WTC11 (cell line): ENCODE results near the gene EVI5L. TPM values are rescaled to one million over a fixed set of nuclear protein-coding genes. Genes with fewer than 3 reads are reported as not detected.

Experiments used
- ATAC-seq: fragments of 200-7000 bp; cut with Tn5 transposase; 2 replicates; pipeline ENCODE4 v1.10.0; 2021; ENCODE audit warnings: mild to moderate bottlenecking, moderate library complexity
- Bru-seq: library from RNA; stranded (reverse); fragments of 400-500 nt; gene quantifications from one replicate; lab custom pipeline; 2021; lab: Mats Ljungman, UMichigan
- CTCF ChIA-PET: fragments of 300-600 bp; sonication (Branson Sonifier 250); formaldehyde crosslinking; loops from one replicate; lab custom pipeline; 2021; ENCODE audit warnings: antibody characterized with exemption; lab: Charles Lee
- POLR2A ChIA-PET: fragments of 350-600 bp; sonication (Branson Sonifier 250); formaldehyde crosslinking; loops from one replicate; lab custom pipeline; 2021; ENCODE audit warnings: antibody characterized with exemption; lab: Charles Lee
- DNase-seq: peaks from one replicate; pipeline ENCODE4 v3.0.0; 2021; ENCODE audit warnings: low spot score
- H3K27ac Mint-ChIP-seq: 2 replicates; pipeline ENCODE4 v1.8.0; 2021; ENCODE audit warnings: mixed read lengths
- H3K27me3 Mint-ChIP-seq: 2 replicates; pipeline ENCODE4 v1.8.0; 2021; ENCODE audit warnings: low read depth, mild to moderate bottlenecking, moderate library complexity, mixed read lengths
- H3K36me3 Mint-ChIP-seq: 2 replicates; pipeline ENCODE4 v1.8.0; 2021; ENCODE audit warnings: mixed read lengths
- H3K4me1 Mint-ChIP-seq: 2 replicates; pipeline ENCODE4 v1.8.0; 2022; ENCODE audit warnings: mixed read lengths
- H3K4me3 Mint-ChIP-seq: 2 replicates; pipeline ENCODE4 v1.8.0; 2021; ENCODE audit warnings: mild to moderate bottlenecking, moderate library complexity, mixed read lengths
- H3K9me3 Mint-ChIP-seq: 2 replicates; pipeline ENCODE4 v1.8.0; 2021; ENCODE audit warnings: mixed read lengths
- ATF6 ChIP-seq: sonication (generic); formaldehyde crosslinking; IDR thresholded peaks from 2 replicates; pipeline ENCODE4 v1.8.1; 2023; ENCODE audit warnings: mild to moderate bottlenecking, missing genetic modification reagents
- CREM ChIP-seq: sonication (generic); formaldehyde crosslinking; IDR thresholded peaks from 2 replicates; pipeline ENCODE4 v1.8.1; 2022; ENCODE audit warnings: mild to moderate bottlenecking, missing genetic modification reagents, moderate library complexity
- ERG ChIP-seq: fragments of 250-450 bp; sonication (Bioruptor Pico); IDR thresholded peaks from 2 replicates; pipeline ENCODE4 v1.8.0; 2021; ENCODE audit warnings: mild to moderate bottlenecking
- FOXK1 ChIP-seq: sonication (generic); formaldehyde crosslinking; IDR thresholded peaks from 2 replicates; pipeline ENCODE4 v1.8.0; 2022; ENCODE audit warnings: mild to moderate bottlenecking, moderate library complexity, missing genetic modification reagents
- HMGXB4 ChIP-seq: sonication (generic); formaldehyde crosslinking; IDR thresholded peaks from 2 replicates; pipeline ENCODE4 v1.8.1; 2023; ENCODE audit warnings: mild to moderate bottlenecking, moderate library complexity, missing genetic modification reagents
- NFYB ChIP-seq: sonication (generic); formaldehyde crosslinking; conservative IDR thresholded peaks from 2 replicates; pipeline ENCODE4 v1.8.0; 2022; ENCODE audit warnings: low read depth, missing genetic modification reagents
- NR2C2 ChIP-seq: sonication (generic); formaldehyde crosslinking; IDR thresholded peaks from 2 replicates; pipeline ENCODE4 v1.8.0; 2022; ENCODE audit warnings: mild to moderate bottlenecking, missing genetic modification reagents
- SP1 ChIP-seq: sonication (generic); formaldehyde crosslinking; conservative IDR thresholded peaks from 2 replicates; pipeline ENCODE4 v1.8.1; 2022; ENCODE audit warnings: missing genetic modification reagents
- TEAD1 ChIP-seq: sonication (generic); formaldehyde crosslinking; IDR thresholded peaks from 2 replicates; pipeline ENCODE4 v1.8.0; 2022; ENCODE audit warnings: mild to moderate bottlenecking, missing genetic modification reagents
- USF2 ChIP-seq: sonication (generic); formaldehyde crosslinking; IDR thresholded peaks from 2 replicates; pipeline ENCODE4 v1.8.1; 2023; ENCODE audit warnings: mild to moderate bottlenecking, missing genetic modification reagents, moderate library complexity
- ZMAT4 ChIP-seq: fragments of 250-450 bp; sonication (Bioruptor Pico); IDR thresholded peaks from 2 replicates; pipeline ENCODE4 v1.9.0; 2021; ENCODE audit warnings: mild to moderate bottlenecking
- ZNF138 ChIP-seq: sonication (generic); formaldehyde crosslinking; conservative IDR thresholded peaks from 2 replicates; pipeline ENCODE4 v1.8.1; 2022; ENCODE audit warnings: mild to moderate bottlenecking, moderate library complexity, missing genetic modification reagents
- ZNF425 ChIP-seq: fragments of 250-450 bp; sonication (Bioruptor Pico); conservative IDR thresholded peaks from 2 replicates; pipeline ENCODE4 v1.9.0; 2021; ENCODE audit warnings: mild to moderate bottlenecking
- long read RNA-seq, 3 experiments: library from RNA in 1 of 3; library from capped mRNA in 1 of 3; library from polyadenylated mRNA in 1 of 3; unstranded in 2 of 3; stranded (forward) in 1 of 3; transcript quantifications; one replicate each; pipeline ENCODE4 v2.0.0, GENCODE V29; 2021
- total RNA-seq: library from RNA; stranded (reverse); gene quantifications from 3 replicates; pipeline ENCODE4 v1.2.3, GENCODE V29; 2021

Gene EVI5L
- 10.5 to 13.7 TPM (median 13.6 TPM) in 3 replicates for total RNA-seq
- percentile 36 among the genes with signal in this experiment for Bru-seq, nascent RNA
- long read RNA-seq, experiment 1, partial matches to known transcripts, result 33 of 50 reads
- long read RNA-seq, experiment 1, other reads (novel, unspliced or antisense), result 14 of 50 reads
- long read RNA-seq, experiment 2, partial matches to known transcripts, result 12 of 20 reads
- long read RNA-seq, experiment 2, other reads (novel, unspliced or antisense), result 7 of 20 reads
- long read RNA-seq, experiment 3, partial matches to known transcripts, result 6 of 7 reads
- long read RNA-seq, experiment 3, other reads (novel, unspliced or antisense), result 1 of 7 reads

- Mint-ChIP-seq H3K36me3 (no peaks in the 10 kb centered on the region), H3K4me3 (peak within 1 kb of the TSS; percentile 91), H3K27me3 (peaks cover 55% of the 10 kb centered on the region), H3K27ac (no peak within 1 kb of the TSS), H3K4me1 (peaks cover 14% of the 10 kb centered on the region), H3K9me3 (no peaks in the 10 kb centered on the region)
- TF ChIP-seq NFYB (peak; percentile 99), SP1 (CRISPR knock-in tag) (peak; percentile 100), FOXK1 (CRISPR knock-in tag) (peak; percentile 72; the same call in 1 of the 2 replicates), CREM (CRISPR knock-in tag) (peak; percentile 62; the same call in 1 of the 2 replicates), ZNF138 (CRISPR knock-in tag) (no peak), HMGXB4 (CRISPR knock-in tag) (no peak)
- ChIA-PET CTCF (interaction anchor here (1.4 to 2.5 kb wide), 4 partner anchors 30 to 261 kb away, joined by 4 to 26 read pairs (median 8); no protein-coding TSS in a partner anchor), POLR2A (no interaction called here)
- ATAC-seq (peak; percentile 92), DNase-seq (peak; percentile 99)
Measured at GRCh38 chr19:7829561-7830271, at the start of gene EVI5L. Gene EVI5L (plus strand): TSS chr19:7830218. CDS start chr19:7846543, 16,325 bp downstream.

GRCh38 chr19:7781157-7781556 is 48.9 kb upstream of the EVI5L start:
- Mint-ChIP-seq H3K27ac (no peak overlapping the region), H3K27me3 (peaks cover 37% of the 10 kb centered on the region), H3K4me3 (no peak overlapping the region), H3K4me1 (no peaks in the 10 kb centered on the region), H3K36me3 (no peaks in the 10 kb centered on the region), H3K9me3 (peaks cover 15% of the 10 kb centered on the region)
- CTCF ChIA-PET, result interaction anchor here (1.2 to 1.8 kb wide), 4 partner anchors 19 to 213 kb away, joined by 3 to 8 read pairs (median 6); partner anchors contain the start of gene TRAPPC5
- ATAC-seq (no peak; the same call in 1 of the 2 replicates), DNase-seq (no peak)
- no peak for TF ChIP-seq TEAD1 (CRISPR knock-in tag)
- no peak for TF ChIP-seq ZMAT4 (CRISPR knock-in tag)
- no peak for TF ChIP-seq USF2 (CRISPR knock-in tag)
- TF ChIP-seq ZNF425 (CRISPR knock-in tag), result no peak
- TF ChIP-seq NFYB, result no peak
- no peak for TF ChIP-seq ERG
- no peak for TF ChIP-seq NR2C2
- no peak for TF ChIP-seq ATF6
- POLR2A ChIA-PET, result no interaction called here
